ENCODE measurements around the gene FUZ.

Gene FUZ

GRCh38 chr19:49803529-49803856 lies 9.6 kb downstream of the FUZ start:
- DNase-seq, result no peak

DNA sequence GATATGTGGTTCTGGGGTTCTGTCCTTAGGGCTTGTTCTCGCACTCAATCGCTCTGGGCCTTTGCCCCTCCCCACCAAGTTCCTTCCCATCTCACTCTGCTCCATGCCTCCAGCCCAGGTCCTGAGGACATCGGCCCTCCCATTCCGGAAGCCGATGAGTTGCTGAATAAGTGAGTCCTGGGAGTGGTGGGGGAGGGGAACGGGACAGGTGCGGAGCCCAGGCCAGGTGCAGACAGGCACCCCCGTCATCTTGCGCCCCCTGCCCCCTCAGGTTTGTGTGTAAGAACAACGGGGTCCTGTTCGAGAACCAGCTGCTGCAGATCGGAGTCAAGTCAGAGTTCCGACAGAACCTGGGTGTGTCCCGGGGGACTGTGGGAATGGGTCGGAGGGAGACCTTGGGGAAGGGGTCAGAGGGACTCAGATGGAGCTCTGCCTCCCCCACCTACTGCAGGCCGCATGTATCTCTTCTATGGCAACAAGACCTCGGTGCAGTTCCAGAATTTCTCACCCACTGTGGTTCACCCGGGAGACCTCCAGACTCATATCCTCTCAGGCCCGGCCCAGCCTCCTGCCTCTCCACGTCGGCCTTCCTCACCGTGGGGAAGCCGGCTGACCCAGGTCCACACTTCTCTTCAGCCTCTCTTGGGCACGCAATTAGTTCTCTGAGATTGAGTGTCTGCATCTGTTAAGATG lies 10.1 kb downstream of the FUZ start:
- no peak for DNase-seq

GRCh38 chr19:49801966-49802661 lies 11.0 kb downstream of the FUZ start:
- peak; percentile 77 for DNase-seq

GRCh38 chr19:49801401-49801888 lies 11.6 kb downstream of the FUZ start:
- no peak for DNase-seq

- DNase-seq, result no peak
Observed at GRCh38 chr19:49800771-49801170, 12.3 kb downstream of the FUZ start.

- no peak for DNase-seq
Observed at GRCh38 chr19:49799798-49800376, 13.2 kb downstream of the FUZ start.

- DNase-seq, result no peak
Observed at GRCh38 chr19:49799271-49799797, 13.8 kb downstream of the FUZ start.

- DNase-seq, result no peak
Observed at GRCh38 chr19:49798574-49798973, 14.5 kb downstream of the FUZ start.

DNA sequence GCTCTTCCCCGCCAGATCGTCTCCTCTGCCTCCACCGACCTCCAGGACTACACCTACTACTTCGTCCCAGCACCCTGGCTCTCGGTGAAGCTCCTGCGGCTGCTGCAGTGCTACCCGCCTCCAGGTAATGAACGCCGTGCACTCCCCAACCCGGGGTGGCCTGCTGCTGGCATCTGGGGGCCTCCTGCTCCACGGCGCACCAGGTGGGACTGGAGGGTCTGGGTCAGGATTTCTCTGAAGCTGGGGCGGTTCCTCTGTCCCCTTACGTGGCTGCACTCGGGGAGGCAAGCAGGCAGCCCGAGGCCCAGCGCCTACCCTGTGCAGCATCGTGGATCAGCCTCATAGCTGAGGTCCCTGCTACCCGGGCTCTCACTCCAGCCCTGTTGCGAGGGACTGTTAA lies 17.5 kb downstream of the FUZ start:
- no peak for DNase-seq

GRCh38 chr19:49793561-49793840 lies 19.6 kb downstream of the FUZ start:
- DNase-seq, result no peak

DNA sequence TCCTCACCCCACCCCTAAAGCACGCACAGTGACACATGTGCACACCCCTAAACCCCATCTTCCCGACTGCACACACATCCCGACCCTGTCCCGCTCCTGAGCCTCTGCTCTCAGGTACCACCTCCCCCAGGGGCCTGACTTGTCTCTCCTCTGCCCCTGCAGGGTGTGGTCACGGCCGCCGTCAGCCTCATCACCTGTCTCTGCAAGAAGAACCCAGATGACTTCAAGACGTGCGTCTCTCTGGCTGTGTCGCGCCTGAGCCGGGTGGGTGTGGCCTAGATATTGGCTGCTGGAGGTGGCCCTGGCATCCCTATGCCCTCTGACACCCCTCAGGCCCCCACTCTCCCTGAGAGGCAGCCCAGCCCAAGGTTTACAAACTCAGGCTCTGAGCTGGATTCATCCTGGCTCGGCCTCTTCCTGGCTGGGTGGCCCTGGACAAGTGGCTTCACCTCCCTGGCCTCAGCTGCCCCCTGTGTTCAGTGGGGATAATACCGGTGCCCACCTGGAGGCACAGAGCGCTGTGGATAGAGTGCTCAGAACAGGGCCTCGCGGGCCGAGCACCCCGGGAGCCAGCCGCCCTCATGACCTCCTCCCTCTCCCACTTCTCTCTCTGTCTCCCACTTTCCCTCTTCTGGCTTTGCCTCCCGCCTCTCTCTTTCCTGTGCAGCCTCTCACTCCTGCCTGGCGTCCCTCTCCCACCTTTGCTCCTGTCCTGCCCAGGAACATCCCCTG lies 20.1 kb downstream of the FUZ start:
- no peak for DNase-seq

- no peak for DNase-seq
Observed at GRCh38 chr19:49791776-49792445, 21.2 kb downstream of the FUZ start.

DNA sequence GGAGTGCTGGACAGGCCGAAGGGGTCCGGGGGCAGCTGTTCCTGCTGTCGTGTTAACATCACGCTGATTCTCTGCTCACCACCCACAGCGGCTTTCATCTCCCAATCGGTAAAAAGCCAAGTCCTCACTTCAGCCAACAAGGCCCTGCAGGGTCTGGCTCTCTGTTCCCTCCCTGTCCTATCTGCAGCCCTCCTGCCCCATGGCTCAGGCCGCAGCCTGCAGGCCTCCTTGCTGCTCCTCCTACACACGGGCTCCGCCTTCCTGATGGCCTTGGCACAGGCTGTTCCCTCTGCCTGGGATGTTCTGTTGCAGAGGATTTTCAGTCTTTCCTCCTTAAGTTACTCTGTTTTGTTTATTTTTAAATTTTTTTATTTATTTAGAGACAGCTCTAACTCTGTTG lies 22.2 kb downstream of the FUZ start:
- no peak for DNase-seq

GRCh38 chr19:49788857-49789256 lies 24.2 kb downstream of the FUZ start:
- no peak for DNase-seq

DNA sequence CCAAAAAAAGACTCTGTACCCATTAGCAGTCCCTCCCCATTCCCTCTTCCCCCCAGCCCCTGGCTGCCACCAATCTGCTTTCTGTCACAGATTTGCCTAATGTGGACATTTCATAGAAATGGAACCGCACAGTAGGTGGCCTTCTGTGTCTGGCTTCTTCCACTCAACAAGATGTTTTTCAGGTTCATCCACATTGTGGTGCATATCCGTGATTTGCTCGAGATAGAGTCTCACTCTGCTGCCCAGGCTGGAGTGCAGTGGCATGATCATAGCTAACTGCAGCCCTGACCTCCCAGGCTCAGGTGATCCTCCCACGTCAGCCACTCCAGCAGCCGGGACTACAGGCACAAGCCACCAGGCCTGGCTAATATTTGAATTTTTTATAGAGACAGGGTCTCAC lies 25.3 kb downstream of the FUZ start:
- DNase-seq, result no peak

DNA sequence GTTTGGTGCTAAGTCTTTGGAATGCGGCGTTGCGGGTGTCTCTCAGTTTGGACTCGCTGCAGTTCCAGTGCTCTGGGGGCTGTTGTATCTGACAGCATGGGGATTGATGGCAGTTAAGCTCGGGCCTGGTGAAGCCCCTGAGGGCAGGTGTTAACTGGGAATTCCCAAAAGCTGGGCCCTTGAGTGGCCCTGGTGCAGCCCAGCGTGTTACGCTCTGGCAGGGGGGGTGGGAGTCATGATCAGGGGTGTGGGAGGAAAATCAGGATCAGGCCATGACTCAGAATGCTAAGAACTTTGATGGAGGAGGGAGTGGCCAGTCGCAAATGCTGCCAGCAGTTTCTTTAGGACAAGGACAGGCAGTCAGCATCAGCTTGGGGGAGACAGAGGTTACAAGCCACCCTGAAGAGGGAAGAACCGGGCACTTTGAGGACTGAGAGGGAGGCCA lies 26.7 kb downstream of the FUZ start:
- no peak for DNase-seq

GRCh38 chr19:49782515-49782914 lies 30.6 kb downstream of the FUZ start:
- DNase-seq, result no peak

GRCh38 chr19:49781394-49781793 lies 31.7 kb downstream of the FUZ start:
- no peak for DNase-seq

GRCh38 chr19:49780861-49781260 lies 32.2 kb downstream of the FUZ start:
- no peak for DNase-seq

GRCh38 chr19:49779731-49780555 lies 33.1 kb downstream of the FUZ start:
- no peak for DNase-seq

DNA sequence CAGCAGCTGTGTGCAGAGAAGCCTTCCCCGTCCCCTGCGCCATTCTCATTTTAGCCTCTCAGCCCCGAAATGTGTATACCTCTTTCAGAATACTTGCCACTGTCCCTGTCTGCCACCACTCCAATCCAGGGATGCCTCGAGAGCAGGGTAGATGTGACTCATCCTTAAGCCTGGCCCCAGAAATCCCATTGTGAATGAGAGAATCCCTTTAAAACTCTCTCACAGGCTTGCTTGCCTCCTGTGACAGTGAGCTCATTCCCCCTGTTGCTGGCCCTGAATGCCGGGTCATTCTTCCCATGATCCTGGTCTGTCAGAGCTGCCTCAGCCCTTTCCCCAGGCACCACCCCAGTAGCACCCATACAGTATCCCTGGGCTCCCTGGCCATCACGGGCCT lies 36.7 kb downstream of the FUZ start:
- no peak for DNase-seq

GRCh38 chr19:49775742-49776370 lies 37.2 kb downstream of the FUZ start:
- DNase-seq, result no peak

Measured in NCI-H1105 treated with DMSO at 0.1 percent for 48 hours (cell line).